Effector memory CD8-positive, alpha-beta T cell (primary cell): ENCODE measurements around the gene PIGW.
A peak's percentile ranks its signal among the peaks of the same experiment; 100 is the strongest.

Source experiments
- ATAC-seq: fragments of 150-1000 bp; cut with Tn5 transposase; replicated peaks from 2 replicates; pipeline ENCODE4 v1.10.0; 2021; ENCODE audit warnings: mild to moderate bottlenecking, moderate library complexity
- DNase-seq, 3 experiments: peaks; one replicate each; pipeline ENCODE4 v3.0.0; 2021
- H3K27ac Mint-ChIP-seq, 2 donors: one replicate each; pipeline ENCODE4 v1.8.0; 2022; ENCODE audit warnings: mild to moderate bottlenecking in 2 of 2, mixed read lengths in 2 of 2, moderate library complexity in 2 of 2
- H3K27me3 Mint-ChIP-seq, 2 donors: one replicate each; pipeline ENCODE4 v1.8.0; 2022; ENCODE audit warnings: mixed read lengths in 2 of 2
- H3K36me3 Mint-ChIP-seq: one replicate; pipeline ENCODE4 v1.8.0; 2022; ENCODE audit warnings: mild to moderate bottlenecking, moderate library complexity, mixed read lengths; ENCODE audit not compliant: insufficient read depth
- H3K4me1 Mint-ChIP-seq, 2 donors: one replicate each; pipeline ENCODE4 v1.8.0; 2022; ENCODE audit warnings: low read depth in 2 of 2, mixed read lengths in 2 of 2
- H3K4me3 Mint-ChIP-seq, 2 donors: one replicate each; pipeline ENCODE4 v1.8.0; 2022; ENCODE audit warnings: mild to moderate bottlenecking in 2 of 2, mixed read lengths in 2 of 2, moderate library complexity in 2 of 2
- H3K9me3 Mint-ChIP-seq, 2 donors: one replicate each; pipeline ENCODE4 v1.8.0; 2022; ENCODE audit warnings: mixed read lengths in 2 of 2

Gene PIGW

DNA sequence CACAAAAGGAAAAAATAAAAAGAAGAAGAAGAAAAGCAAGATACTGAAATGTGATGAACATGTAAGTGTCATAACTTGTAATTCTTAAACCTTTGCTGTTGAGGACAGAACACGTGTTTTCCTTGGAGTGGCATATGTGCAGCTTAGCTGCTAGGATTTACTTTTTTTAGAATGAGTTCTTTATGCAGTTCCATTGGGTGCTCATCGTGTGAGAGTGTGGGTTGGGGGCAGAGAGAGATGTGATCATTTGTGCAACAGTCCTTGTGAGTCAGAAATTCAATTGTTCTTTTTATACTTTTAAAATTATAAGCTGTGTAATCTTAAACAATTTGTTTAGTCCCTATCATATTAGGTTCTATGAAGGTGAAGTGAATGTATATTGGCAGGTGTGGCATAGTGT, 51.4 kb downstream of the PIGW start:
- H3K27ac Mint-ChIP-seq: peak overlapping the region in 1 of 2 donors; percentile 41
- ATAC-seq (no peak), DNase-seq (no peak)
- peaks cover 5 to 10% of the 10 kb centered on the region in 2 donors for H3K4me1 Mint-ChIP-seq
- no peaks in the 10 kb centered on the region for H3K9me3 Mint-ChIP-seq
- H3K36me3 Mint-ChIP-seq: peaks cover 89% of the 10 kb centered on the region
- H3K4me3 Mint-ChIP-seq: no peak overlapping the region
- no peaks in the 10 kb centered on the region for H3K27me3 Mint-ChIP-seq
